PC-3 (cell line): ENCODE measurements around the gene NDUFV1.

Source experiments
- EZH2 ChIP-seq: fragments of 300-600 bp; sonication (generic); IDR thresholded peaks from one replicate; pipeline ENCODE4 v1.6.1; 2017; ENCODE audit warnings: antibody characterized with exemption, mild to moderate bottlenecking, low read length; ENCODE audit not compliant: unreplicated experiment
- EZH2phosphoT487 ChIP-seq: fragments of 300-600 bp; sonication (generic); IDR thresholded peaks from 2 replicates; pipeline ENCODE4 v1.6.1; 2018; ENCODE audit warnings: mild to moderate bottlenecking, antibody characterized with exemption, low read length, borderline replicate concordance
- TF ChIP-seq, protein P1 (sequence below): fragments of 300-600 bp; sonication (generic); conservative IDR thresholded peaks from 2 replicates; pipeline ENCODE4 v1.5.1; 2017; ENCODE audit warnings: antibody characterized with exemption, low read depth, mild to moderate bottlenecking, low read length

GRCh38 chr11:67631411-67631810 is 24.7 kb downstream of the NDUFV1 start:
- TF ChIP-seq EZH2phosphoT487 (no peak), EZH2 (no peak)
- TF ChIP-seq, protein P1, sequence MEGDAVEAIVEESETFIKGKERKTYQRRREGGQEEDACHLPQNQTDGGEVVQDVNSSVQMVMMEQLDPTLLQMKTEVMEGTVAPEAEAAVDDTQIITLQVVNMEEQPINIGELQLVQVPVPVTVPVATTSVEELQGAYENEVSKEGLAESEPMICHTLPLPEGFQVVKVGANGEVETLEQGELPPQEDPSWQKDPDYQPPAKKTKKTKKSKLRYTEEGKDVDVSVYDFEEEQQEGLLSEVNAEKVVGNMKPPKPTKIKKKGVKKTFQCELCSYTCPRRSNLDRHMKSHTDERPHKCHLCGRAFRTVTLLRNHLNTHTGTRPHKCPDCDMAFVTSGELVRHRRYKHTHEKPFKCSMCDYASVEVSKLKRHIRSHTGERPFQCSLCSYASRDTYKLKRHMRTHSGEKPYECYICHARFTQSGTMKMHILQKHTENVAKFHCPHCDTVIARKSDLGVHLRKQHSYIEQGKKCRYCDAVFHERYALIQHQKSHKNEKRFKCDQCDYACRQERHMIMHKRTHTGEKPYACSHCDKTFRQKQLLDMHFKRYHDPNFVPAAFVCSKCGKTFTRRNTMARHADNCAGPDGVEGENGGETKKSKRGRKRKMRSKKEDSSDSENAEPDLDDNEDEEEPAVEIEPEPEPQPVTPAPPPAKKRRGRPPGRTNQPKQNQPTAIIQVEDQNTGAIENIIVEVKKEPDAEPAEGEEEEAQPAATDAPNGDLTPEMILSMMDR: no peak
